ENCODE results near the gene GSN. TPM values are rescaled to one million over a fixed set of nuclear protein-coding genes. Genes with fewer than 3 reads are reported as not detected.
A peak's percentile ranks its signal among the peaks of the same experiment; 100 is the strongest.

The GSN gene
- total and polyA plus RNA-seq, 4 donors, result 18.8 to 402 (median 51.6) TPM

GRCh38 chr9:121271368-121272341 is 3.7 kb downstream of the GSN start:
- peaks cover 0 to 12% (median 9%) of the 10 kb centered on the region in 4 donors for H3K4me1 ChIP-seq (ENCODE audit: control insufficient read depth in 4 of 4, insufficient read depth in 4 of 4, low read length in 3 of 4)
- no peak overlapping the region for H3K4me3 ChIP-seq (ENCODE audit: low read depth in 1 of 3, low read length in 3 of 3)
- no peak for DNase-seq (ENCODE audit: low spot score)
- TF ChIP-seq CTCF (IDR thresholded peaks at IDR 0.05; ENCODE audit: low read depth, low read length, missing input control) (no peak), MAX (IDR thresholded peaks at IDR 0.05) (no peak), JUND (IDR thresholded peaks at IDR 0.05) (no peak), HNF4G (IDR thresholded peaks at IDR 0.05) (no peak), SP1 (IDR thresholded peaks at IDR 0.05) (no peak), FOXA2 (IDR thresholded peaks at IDR 0.05) (no peak), TAF1 (conservative IDR thresholded peaks at IDR 0.05) (no peak), ZBTB33 (IDR thresholded peaks at IDR 0.05) (no peak), FOXA1 (IDR thresholded peaks at IDR 0.05) (no peak), ATF3 (IDR thresholded peaks at IDR 0.05) (no peak), GABPA (IDR thresholded peaks at IDR 0.05 in 1 of 2, conservative IDR thresholded peaks at IDR 0.05 in 1 of 2) (no peak), HNF4A (conservative IDR thresholded peaks at IDR 0.05) (no peak), RXRA (IDR thresholded peaks at IDR 0.05) (no peak), NR2F2 (IDR thresholded peaks at IDR 0.05) (no peak), REST (IDR thresholded peaks at IDR 0.05) (no peak), YY1 (IDR thresholded peaks at IDR 0.05) (no peak), EGR1 (IDR thresholded peaks at IDR 0.05; ENCODE audit: low read depth in 2 of 2) (no peak), RAD21 (IDR thresholded peaks at IDR 0.05) (no peak)
- 80% methylated on average over 13 of the region's 13 CpGs for WGBS
- no peaks in the 10 kb centered on the region for H3K36me3 ChIP-seq (ENCODE audit: control insufficient read depth in 4 of 4, insufficient read depth in 3 of 4, low read depth in 1 of 4, low read length in 3 of 4)
- no peak overlapping the region for H3K9ac ChIP-seq (ENCODE audit: low read depth in 1 of 2, low read length in 2 of 2)
- H3K27me3 ChIP-seq (ENCODE audit: control insufficient read depth in 4 of 4, insufficient read depth in 4 of 4, low read length in 3 of 4), result no peaks in the 10 kb centered on the region
- no peaks in the 10 kb centered on the region for H3K9me3 ChIP-seq (ENCODE audit: control insufficient read depth in 4 of 4, low read length in 3 of 4)
- peak overlapping the region in 1 of 2 donors; percentile 14 for H3K27ac ChIP-seq (ENCODE audit: low read depth in 1 of 2, low read length in 2 of 2)
